T-helper 1 cell treated with Interleukin-12 subunit alpha and Interleukin-12 subunit beta and Interleukin-4 antibody, amounts not matched to agents 30 ng/mL and 1 ng/mL, for 36 hours (primary cell): ENCODE measurements around the gene VILL. TPM values are rescaled to one million over a fixed set of nuclear protein-coding genes. Genes with fewer than 3 reads are reported as not detected.

ENCODE experiments used
- intact Hi-C: fragments of 100-400 bp; cut with micrococcal nuclease; formaldehyde crosslinking; loops from one replicate; pipeline ENCODE4 v1.15.1; 2024
- total RNA-seq: library from RNA; stranded (reverse); gene quantifications from 2 replicates; pipeline ENCODE4 v1.2.3, GENCODE V29; 2022

The VILL gene
- total RNA-seq, 1 donor from 2014 or later = 18.4 TPM

DNA sequence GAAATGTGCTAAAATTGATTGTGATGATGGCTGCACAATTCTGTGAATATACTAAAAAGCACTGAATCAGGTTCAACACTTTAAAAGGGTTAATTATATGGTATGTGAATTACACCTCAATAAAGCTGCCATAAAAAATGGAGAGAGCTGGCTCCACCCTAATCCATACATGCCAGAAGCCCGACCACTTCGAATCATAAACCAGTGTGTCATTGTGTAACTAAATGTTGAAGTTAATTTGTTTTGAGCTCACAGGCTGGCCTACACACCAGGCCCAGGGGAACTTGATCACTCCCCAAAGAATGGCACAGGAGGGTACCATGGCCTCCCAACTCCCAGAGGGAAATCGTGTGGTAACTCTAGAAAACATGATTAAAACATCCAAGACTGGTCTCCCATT lies 24.9 kb downstream of the VILL start:
- intact Hi-C loops = no loop called here

DNA sequence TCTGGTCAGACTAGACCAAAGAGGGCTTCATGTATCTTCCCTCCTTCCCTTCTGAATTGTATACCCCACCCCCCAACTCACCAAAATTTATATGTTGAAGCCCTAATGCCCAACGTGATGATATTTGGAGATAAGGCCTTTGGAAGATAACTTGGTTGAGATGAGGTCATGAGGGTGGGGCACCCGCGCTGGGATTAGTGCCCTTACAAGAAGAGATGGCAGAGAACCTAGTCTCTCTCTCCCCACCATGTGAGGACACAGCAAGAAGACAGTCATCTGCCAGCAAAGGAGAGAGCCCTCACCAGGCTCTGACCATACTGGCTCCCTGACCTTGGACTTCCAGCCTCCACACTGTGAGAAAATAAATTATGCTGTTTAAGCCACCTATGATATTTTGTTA lies 25.4 kb downstream of the VILL start:
- intact Hi-C loops = no loop called here

DNA sequence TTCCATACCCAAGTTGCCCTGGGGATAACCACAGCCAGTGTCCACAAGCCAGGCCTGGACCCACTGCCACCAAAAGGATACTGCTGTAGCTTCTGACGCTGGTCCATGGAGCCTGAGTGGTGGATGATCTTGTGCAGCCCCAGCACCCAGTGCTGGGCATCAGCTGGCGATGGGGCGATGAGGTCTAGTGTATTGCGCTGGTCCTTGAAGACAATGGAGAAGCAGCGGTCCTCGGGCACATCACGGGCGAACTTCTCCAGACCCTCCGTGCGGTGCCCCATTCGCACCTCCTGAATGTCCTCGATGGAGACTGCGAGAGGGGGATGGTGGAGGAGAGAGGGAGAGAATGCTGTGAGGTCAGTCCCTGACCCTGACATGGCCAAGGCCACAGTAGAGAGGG lies 25.8 kb downstream of the VILL start:
- intact Hi-C loops = no loop called here

DNA sequence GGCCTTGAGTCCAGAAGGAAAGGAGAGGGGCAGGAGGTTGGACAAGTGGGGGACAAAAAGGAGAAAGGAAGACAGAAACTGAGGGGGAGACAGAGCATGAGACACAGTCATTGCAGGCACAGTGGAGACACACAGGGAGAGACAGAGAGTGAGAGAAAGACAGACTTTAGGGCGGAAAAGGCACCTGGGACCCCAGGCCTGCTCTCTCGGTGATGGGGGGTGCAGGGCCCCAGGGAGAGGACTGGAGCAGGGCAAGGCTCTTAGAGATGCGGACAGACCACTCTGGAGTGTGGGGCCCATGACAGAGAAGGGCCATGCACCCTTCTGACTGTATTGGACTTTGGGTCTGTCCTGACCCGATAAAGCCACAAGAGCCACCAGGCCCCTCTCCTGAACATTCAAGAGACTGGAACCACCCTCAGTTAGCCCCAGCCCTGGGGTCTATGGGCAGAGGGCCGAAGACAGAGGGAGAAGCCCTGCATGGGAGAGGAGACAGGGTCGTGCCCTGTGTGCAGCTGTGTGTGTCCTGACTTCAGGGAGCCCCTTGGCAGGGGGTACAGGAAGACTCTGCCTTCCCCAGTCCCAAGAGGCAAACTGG lies 26.4 kb downstream of the VILL start:
- intact Hi-C loops = no loop called here

DNA sequence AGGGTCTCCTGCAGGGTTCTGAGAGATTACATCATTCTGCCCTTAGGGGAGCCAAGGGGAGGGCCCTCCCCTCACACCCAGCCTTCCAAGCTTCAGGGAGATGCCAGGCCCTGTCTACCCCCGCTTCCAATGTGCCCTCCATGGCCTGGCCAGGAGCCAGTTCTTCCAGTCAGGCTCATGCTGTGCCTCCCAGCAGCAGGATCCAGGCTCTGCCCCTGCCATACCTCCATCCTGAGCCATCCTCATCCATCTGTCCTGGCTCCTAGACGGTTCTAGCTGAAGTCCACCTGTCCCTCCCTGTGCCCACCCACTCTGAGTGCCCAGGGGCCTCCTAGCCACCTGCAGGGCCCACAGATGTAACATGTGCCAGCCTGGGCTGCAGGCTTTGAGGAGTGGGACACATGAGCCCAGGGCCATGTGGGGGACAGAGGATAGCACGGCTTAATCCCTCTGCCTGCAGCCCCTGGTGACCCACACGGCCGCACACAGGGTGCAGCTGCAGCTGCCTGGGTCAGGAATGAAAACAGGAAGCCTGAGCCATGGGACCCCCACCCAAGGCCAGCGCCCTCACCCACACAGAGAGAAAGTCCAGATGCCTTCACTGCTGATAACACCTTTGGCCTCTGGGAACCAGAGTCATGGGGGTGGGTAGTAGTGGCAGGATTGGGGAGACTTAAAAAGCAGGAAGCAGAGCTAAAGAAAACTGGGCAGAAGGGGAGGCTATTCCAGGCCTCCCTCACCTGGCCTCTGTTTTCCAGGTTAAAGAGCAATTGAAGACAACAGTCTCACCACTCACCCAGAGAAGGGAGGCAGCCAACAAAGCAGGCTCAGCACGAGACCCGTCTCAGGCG lies 27.1 kb downstream of the VILL start:
- intact Hi-C loops = no loop called here

DNA sequence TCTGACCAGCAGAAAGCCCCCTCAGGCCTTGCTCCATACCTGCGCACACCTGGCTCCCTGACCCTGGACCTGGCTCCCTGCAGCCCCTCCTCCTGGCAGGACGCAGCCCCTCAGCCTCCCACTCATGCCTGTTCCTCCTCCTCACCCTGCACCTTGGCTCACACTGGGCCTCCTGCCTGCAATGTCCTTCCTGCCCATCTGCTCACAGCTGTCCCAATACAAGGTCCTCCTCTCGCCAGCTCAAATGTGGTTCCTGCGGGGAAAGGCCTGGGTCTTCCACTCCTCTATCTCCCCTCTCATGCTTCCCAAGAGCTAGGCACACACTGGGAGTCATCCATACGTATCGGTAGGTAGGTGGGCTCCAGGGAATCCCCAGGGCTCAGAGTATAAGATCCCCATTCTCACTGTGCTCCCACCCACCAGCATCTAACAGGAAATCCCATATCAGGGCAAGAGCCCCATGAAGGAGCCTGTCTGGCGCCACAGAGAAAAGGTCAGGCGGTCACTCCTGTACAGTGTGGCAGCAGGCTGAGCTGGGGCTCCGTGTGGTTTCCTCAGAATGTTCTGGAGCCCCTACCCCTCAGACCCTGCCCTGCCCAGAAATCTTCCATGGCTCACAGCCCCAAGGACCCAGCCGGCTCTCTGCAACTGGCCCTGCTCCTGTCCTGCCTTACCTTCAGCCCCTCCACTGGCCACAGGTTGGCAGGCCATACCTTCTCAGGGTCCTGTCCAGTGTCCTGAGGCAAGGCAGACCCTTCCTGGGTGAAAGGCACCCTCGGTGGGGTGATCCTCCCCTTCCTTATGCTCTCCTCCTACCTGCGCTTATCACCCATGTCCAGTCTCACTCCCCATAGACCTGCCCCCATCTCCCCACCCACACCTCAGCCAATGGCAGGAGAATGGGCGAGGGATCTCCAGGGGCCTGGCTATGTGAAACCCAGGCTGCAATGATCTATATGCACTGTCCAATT lies 28.0 kb downstream of the VILL start:
- intact Hi-C loops = no loop called here

DNA sequence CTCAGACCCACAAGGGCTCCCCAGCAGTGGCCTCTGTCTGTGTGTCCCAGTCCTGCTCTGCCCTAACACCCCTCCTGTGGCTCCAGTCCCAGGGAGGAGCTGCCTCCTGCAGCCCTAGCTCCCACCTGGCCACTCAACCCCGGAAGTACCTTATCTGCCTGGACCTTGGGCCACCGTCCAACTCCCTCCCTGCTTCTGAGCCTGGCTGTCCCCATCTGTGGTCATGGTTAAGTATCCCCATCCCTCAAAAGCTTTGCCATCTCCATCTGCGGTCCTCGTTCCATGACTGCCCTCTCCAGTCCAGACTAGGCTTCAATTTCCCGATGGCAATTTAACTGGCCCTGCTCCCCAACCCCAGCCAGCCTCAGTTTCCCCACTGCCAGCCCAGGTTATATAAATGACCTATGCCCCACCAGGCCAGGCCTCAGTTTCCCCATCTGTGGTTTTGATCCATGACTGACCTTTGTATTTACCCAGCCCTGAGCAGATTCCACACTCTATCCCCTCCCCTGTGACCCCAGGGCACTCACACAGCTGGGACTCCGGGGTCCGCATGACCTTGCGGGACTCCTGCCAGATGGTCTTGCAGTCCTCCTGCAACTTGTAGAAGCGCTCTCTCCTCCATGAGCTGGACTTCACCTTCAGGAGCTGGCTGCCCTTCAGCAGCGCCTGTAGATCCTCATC lies 29.2 kb downstream of the VILL start:
- intact Hi-C loops = no loop called here

DNA sequence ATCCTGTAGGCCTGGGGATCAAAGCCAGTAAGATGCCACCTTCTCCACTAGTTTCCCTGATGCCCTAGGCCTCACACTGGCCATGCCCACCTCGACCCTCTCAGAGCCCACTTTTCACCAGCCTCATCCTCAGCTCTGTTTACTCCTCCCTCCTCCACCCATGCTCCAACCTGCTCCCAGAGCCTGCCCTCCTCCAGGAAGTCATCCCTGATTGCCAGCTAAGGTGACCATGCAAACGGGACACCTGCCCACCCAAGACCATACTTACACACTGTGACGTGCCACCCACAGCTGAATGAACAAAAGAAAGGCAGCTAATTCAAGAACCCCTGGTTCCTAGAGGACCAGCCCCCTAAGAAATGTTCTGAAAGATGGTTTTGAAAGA lies 29.7 kb downstream of the VILL start:
- intact Hi-C loops = no loop called here

DNA sequence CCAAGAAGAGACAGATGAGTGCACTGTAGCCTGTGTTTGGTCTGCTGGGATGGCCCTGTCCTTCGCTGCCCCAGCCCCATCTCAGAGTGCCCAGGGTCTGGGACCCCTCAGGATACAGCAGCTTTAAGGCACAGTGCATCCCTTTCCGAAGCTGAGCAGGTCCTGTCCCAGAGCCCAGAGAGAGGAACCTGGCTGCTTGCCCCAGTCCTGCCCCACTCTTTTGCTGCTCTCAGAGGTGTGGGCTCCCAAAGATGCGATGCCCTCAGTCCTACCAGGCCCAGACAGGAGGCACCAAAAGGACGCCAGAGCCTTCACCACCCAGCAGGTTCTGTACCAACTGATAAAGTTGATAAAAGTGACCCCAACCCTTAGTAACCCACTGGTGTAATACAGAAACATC lies 30.6 kb downstream of the VILL start:
- intact Hi-C loops = no loop called here

DNA sequence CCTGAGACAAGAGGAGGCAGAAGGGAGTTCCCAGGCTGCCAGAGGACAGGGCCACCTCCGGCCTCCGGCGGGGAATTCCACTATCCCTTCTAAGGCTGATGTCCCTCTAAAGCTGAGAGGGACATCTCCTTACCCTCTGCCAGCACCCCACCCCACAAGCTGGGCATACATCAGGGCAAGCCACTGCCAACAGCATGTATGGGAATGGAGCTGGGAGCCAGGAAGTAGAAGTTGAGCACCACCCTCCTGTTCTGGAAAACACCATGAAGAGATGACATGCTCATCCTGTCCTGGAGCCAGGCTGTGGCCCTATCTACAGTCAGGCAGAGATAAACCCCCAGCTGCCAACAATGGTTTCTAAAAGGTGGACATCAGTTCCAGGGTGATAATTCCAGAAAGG lies 31.7 kb downstream of the VILL start:
- intact Hi-C loops = no loop called here

DNA sequence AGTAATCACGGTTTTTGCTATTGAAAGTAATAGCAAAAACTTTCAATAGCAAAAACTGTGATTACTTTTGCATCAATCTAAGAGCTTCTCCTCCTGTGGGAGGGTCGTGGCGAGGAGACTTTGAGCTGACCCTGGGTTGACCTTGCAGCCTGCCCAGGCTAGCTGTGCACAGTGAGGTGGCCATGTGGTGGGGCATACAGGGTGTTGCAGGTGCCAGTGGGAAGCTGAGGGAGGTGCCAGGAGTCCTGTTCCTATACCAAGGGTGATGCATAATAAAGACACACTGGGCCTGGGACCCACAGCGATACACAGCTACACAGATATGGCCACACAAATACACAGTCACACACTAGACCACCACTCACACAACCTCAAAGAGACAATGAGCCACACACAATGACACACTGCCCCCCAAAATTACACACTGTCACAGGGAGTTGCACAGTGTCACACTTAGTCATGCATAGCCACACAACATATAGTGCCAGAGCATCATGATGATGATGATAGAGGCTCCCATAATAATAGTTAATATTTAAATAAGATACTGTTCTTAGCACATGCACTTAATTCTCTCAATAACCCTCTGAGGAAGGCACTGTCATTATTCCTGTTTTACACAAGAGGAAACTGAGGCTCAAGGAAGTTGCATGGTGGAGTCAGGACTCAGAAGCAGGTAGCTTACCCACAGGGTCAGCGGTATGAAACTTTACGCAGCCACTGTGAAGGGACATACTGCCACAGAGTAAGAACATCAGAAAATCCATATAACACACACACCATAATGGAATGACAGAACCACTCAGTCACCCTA lies 32.5 kb downstream of the VILL start:
- intact Hi-C loops = no loop called here

DNA sequence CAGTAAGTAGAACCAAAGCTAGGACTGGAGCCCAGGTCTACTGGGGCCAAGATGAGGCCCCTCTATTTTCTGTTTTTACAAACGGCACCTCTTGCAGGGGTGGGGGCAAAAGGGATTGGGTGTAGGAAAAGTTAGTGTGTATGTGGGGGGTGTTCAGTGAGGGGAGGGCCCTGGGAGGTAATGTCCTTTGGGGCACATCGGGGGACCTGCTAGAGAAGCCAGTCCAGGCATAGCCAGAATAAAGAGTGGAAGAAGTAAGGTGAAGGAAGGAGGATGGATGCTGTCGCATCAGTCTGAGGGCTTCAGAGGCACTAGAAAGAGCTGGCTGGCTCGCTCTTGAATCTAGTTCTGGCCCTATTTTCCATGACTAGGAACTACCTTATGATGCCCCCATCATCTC lies 36.3 kb downstream of the VILL start:
- intact Hi-C loops = no loop called here

DNA sequence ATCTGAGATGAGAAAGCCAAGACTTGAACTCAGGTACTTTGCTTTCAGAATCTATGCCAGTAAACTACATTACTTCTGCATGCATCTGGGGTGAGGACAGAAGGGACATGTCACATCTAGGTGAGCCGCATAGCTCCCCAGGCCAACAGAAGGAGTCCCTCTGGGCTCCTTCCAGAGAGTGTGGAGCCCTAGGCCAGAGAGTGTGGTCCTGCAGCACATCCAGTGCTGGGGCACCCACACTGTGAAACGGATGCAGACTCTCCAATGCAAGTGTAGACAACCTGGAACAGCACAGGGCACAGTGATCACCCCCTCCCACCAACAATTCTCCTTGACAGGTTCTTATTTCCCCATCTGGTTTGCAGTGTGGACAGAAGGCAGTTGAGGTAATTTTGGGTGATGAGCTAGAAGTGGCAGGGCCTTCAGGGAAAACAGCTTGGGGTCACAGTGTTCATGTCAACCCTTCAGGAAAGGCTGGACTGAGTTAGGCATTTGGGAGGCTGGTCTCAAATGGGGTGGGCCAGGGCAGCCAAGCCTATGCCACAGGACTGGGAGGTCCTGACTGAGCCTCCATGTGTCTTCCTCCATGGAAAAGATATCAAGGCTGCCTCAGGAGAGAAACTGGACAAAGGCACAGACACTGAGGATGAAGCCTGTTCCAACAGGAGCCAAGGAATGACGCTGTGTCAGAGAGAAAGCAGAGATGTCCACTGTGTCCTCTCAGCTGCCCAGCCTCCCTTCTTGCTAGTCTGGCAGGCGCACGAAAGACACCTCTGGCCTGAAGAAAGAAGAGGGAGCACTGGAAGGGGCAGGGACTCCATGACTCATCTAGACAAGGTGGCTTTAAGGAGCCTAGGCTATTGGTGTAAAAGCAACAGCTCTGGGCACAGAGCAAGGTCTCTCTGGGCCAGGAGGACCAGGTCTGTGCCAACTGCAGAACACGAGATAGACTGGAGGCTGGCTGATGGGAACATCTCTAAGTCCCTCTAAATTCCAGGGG lies 37.2 kb downstream of the VILL start:
- intact Hi-C loops = no loop called here

DNA sequence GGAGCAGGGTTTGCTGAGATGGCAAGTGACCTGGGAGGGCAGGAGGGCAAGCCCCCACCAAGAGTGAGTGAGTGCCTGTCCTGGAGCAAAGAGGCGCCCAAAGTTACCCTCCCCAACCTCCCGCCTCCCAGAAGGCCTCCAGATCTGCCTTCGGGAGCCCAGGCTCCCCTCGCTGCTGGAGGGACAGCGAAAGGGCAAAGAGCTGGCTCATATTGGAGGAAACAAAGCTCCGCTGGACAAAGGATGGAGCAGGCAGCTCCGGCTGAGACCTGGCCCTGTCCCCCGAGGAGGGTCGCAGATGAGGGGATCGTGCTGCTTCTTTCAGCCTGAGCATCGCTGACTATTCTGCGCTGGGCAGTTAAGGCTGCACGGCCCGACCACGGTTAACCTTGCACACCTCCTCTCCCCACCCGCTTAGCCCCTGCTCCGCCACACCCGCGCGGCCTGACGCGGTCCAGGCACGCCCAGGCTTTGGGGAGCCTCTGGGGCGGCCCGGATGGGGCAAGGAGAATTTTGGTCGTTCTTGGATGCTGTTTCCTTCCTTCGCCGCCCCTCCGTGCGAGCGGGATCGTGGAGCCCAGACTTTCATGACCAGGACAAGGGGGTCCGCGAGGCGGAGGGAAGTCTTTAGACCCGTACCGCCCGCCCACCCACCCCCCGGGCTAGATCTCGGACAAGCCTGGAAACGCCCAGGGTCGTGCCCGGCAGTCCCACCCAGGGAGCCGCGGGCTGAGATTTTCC lies 38.2 kb downstream of the VILL start:
- intact Hi-C loops = no loop called here

DNA sequence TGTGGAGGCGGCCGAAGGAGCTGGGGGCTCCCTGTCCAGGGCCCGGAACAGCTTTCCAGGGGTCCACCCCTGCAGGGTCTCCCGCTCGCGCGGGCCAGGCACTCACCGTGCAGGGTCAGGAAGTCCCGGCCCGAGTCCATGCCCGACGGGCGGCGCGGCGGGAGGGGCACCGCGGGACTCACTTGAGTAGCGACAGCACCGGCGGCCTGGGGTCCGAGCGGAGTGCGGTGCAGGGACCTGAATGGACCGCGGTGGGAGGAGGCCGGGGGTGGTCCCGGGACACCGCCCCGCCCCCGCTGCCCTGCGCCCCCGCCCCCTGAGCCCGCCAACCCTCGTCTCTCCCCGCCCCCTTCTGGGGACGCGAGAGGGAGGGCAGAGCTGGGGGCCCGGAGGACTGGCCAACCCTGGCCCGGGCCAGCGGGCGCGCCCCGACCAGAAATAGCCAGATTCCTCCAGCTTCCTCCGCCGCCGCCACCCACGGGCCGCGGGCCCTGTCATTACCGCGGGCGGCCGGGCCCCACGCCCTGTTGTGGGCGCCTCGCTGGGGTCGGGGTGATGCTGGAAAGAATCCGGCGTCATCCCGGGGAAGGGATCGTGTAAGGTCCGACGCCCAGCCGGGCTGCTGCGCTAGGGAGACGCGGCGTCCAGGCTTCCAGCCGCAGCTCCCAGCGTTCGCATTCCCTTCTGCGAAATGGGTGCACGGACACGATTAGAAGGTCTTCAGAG lies 39.0 kb downstream of the VILL start, which contains the start of gene PLCD1:
Gene PLCD1, minus strand, starts transcription at position 243 of the 726 bp plus-strand sequence. Its CDS starts 103 bp downstream, at position 140.
- intact Hi-C loops = loop anchor here (10.0 kb wide), 1 partner anchor 1235 kb away; no protein-coding TSS in a partner anchor

DNA sequence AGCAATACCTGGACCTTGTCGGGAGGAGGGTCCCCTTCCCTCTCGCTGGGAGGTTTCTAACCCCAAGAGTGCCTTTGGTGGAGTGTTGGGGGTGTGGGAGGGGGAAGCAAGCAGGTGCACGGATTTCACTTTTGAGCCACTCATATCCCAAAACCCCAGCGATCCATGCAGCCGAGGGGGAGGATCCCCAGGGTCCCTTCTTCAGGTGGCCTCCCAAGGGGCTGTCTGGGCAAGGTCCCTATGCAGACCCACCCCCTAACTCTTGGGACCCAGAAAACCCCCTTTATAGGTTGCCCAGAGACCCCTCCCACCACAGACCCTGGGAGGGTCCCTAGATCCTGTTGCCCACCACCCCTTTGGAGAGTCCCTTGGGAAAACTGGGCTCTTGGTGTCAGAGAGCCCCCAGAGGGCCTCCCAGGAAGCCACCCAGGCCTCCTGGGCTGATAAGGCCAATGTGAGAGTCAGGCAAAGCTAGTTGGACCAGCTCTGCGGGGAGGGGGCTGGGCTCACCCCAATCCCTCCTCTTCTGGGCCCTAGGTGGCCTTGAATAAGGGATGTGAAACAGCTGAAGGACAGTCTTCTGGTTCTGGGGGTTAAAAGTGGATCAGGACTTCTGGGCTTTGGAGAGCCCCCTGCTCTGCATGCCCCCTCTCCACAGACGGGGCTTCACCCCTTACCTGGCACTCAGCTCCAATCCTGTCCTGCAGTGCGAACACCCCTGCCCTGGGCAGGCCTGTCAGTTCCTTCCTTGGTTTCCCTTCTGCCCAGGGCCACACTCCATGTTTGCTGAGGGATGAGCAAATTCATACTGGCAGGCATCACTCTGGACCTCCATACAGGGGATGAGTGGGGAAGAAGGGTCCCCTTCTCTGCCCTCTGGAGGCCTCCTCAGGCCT lies 39.8 kb downstream of the VILL start:
- intact Hi-C loops = loop anchor here (1.0 to 10.0 kb wide), 2 partner anchors 9 to 1234 kb away; partner anchors contain the start of gene DLEC1
